Osteoblast (primary cell): ENCODE measurements around the gene TRAPPC4. TPM values are rescaled to one million over a fixed set of nuclear protein-coding genes. Genes with fewer than 3 reads are reported as not detected.
"Not testable (repeated sequence)": the region's sequence is repeated elsewhere in the genome, so short reads cannot be mapped to it uniquely, and the experiment has no call there.

ENCODE experiments used
- DNase-seq: peaks from one replicate; pipeline ENCODE4 v3.0.0; 2011; ENCODE audit warnings: low spot score, mixed read lengths; ENCODE audit not compliant: insufficient read length; ENCODE audit errors: missing footprints
- H2AFZ ChIP-seq: 2 replicates; pipeline ENCODE4 v1.6.0; 2011; ENCODE audit warnings: mild to moderate bottlenecking, low read length
- H3K27ac ChIP-seq: 2 replicates; pipeline ENCODE4 v1.5.1; 2011; ENCODE audit warnings: mild to moderate bottlenecking, low read depth, low read length, moderate library complexity
- H3K27me3 ChIP-seq: 2 replicates; pipeline ENCODE4 v1.6.0; 2012; ENCODE audit warnings: mild to moderate bottlenecking, control low read depth, inconsistent platforms, low read length, moderate library complexity; ENCODE audit not compliant: insufficient read depth
- H3K36me3 ChIP-seq: 2 replicates; pipeline ENCODE4 v1.5.1; 2011; ENCODE audit warnings: mild to moderate bottlenecking, low read length, control low read depth, moderate library complexity; ENCODE audit not compliant: insufficient read depth
- H3K4me1 ChIP-seq: 2 replicates; pipeline ENCODE4 v1.5.1; 2011; ENCODE audit warnings: mild to moderate bottlenecking, low read length, control low read depth, moderate library complexity; ENCODE audit not compliant: insufficient read depth
- H3K4me2 ChIP-seq: 2 replicates; pipeline ENCODE4 v1.6.0; 2011; ENCODE audit warnings: mild to moderate bottlenecking, low read length; ENCODE audit not compliant: insufficient read depth
- H3K4me3 ChIP-seq: fragments of 200-600 bp; sonication (generic); 3 replicates; pipeline ENCODE4 v1.5.1; 2012; ENCODE audit warnings: mild to moderate bottlenecking, low read length, inconsistent platforms; ENCODE audit not compliant: insufficient read depth
- H3K79me2 ChIP-seq: 2 replicates; pipeline ENCODE4 v1.6.0; 2012; ENCODE audit warnings: mild to moderate bottlenecking, low read length, control low read depth, inconsistent platforms; ENCODE audit not compliant: insufficient read depth
- H3K9me3 ChIP-seq: 2 replicates; pipeline ENCODE4 v1.5.1; 2011; ENCODE audit warnings: low read depth, low read length, control low read depth
- H4K20me1 ChIP-seq: 2 replicates; pipeline ENCODE4 v1.6.0; 2012; ENCODE audit warnings: mild to moderate bottlenecking, low read length, control low read depth; ENCODE audit not compliant: insufficient read depth
- CTCF ChIP-seq: IDR thresholded peaks from 2 replicates; pipeline ENCODE4 v1.5.1; 2011; ENCODE audit warnings: mild to moderate bottlenecking, low read depth, low read length, moderate library complexity; ENCODE audit errors: extremely low read depth
- total RNA-seq: library from RNA; depleted of rRNA; stranded (reverse); fragments of >200 nt; gene quantifications from 2 replicates; pipeline ENCODE4 v1.2.3, GENCODE V29; 2012

Gene TRAPPC4
- total RNA-seq, 1 donor: 42.3 TPM

- no peaks in the 10 kb centered on the region for H3K36me3 ChIP-seq
- H4K20me1 ChIP-seq: no peaks in the 10 kb centered on the region
- TF ChIP-seq CTCF: no peak
- H3K4me2 ChIP-seq: no peak overlapping the region
- H2AFZ ChIP-seq: no peak overlapping the region
- no peak overlapping the region for H3K4me3 ChIP-seq
- H3K27ac ChIP-seq: no peak overlapping the region
- peaks cover 41% of the 10 kb centered on the region for H3K27me3 ChIP-seq
- no peaks in the 10 kb centered on the region for H3K9me3 ChIP-seq
- no peaks in the 10 kb centered on the region for H3K4me1 ChIP-seq
- peak; percentile 72 for DNase-seq
- H3K79me2 ChIP-seq: no peaks in the 10 kb centered on the region
These were observed 42.5 kb upstream of the TRAPPC4 start for GRCh38 chr11:118975771-118976709.

- no peak for TF ChIP-seq CTCF
- Histone ChIP-seq H3K4me2 (no peak overlapping the region), H3K27ac (no peak overlapping the region), H3K36me3 (no peaks in the 10 kb centered on the region), H2AFZ (no peak overlapping the region), H3K4me1 (no peaks in the 10 kb centered on the region), H4K20me1 (no peaks in the 10 kb centered on the region), H3K79me2 (no peaks in the 10 kb centered on the region), H3K4me3 (no peak overlapping the region), H3K9me3 (no peaks in the 10 kb centered on the region), H3K27me3 (peaks cover 36% of the 10 kb centered on the region)
- peak; percentile 61 for DNase-seq
These were observed 39.1 kb upstream of the TRAPPC4 start for GRCh38 chr11:118979434-118979833.

- no peaks in the 10 kb centered on the region for H3K9me3 ChIP-seq
- no peaks in the 10 kb centered on the region for H3K4me1 ChIP-seq
- peak overlapping the region; percentile 68 for H3K4me2 ChIP-seq
- peak; percentile 80 for DNase-seq
- TF ChIP-seq CTCF: no peak
- H3K36me3 ChIP-seq: no peaks in the 10 kb centered on the region
- peaks cover 33% of the 10 kb centered on the region for H3K27me3 ChIP-seq
- H4K20me1 ChIP-seq: no peaks in the 10 kb centered on the region
- H3K79me2 ChIP-seq: no peaks in the 10 kb centered on the region
- H3K27ac ChIP-seq: no peak overlapping the region
- peak overlapping the region; percentile 27 for H3K4me3 ChIP-seq
- H2AFZ ChIP-seq: peak overlapping the region; percentile 75
These were observed 38.2 kb upstream of the TRAPPC4 start for GRCh38 chr11:118980191-118980881.

- H4K20me1 ChIP-seq, H3K9me3 ChIP-seq, H2AFZ ChIP-seq, H3K36me3 ChIP-seq, H3K79me2 ChIP-seq, DNase-seq, H3K4me1 ChIP-seq, H3K4me2 ChIP-seq, H3K4me3 ChIP-seq, H3K27ac ChIP-seq: not testable (repeated sequence)
- peaks cover 17% of the 10 kb centered on the region for H3K27me3 ChIP-seq
These were observed 34.2 kb upstream of the TRAPPC4 start for GRCh38 chr11:118984337-118984736.
